HG02885 (cell line): ENCODE results near the gene ANLN.

Experiments
- ATAC-seq: cut with Tn5 transposase; IDR thresholded peaks from one replicate; pipeline ENCODE4 v1.9.1; 2021; ENCODE audit warnings: mild to moderate bottlenecking; ENCODE audit not compliant: unreplicated experiment, poor library complexity

ANLN gene

GRCh38 chr7:36406156-36406555 is 16.5 kb downstream of the ANLN start:
- ATAC-seq, result no peak

- ATAC-seq, result no peak
Observed at GRCh38 chr7:36407636-36408550, 18.2 kb downstream of the ANLN start.

GRCh38 chr7:36408589-36408988 is 18.9 kb downstream of the ANLN start:
- no peak for ATAC-seq

GRCh38 chr7:36409180-36409579 is 19.5 kb downstream of the ANLN start:
- ATAC-seq, result no peak

- ATAC-seq, result no peak
Observed at GRCh38 chr7:36415144-36415543, 25.5 kb downstream of the ANLN start.

GRCh38 chr7:36416251-36416650 is 26.6 kb downstream of the ANLN start:
- ATAC-seq, result no peak

GRCh38 chr7:36420307-36420706 is 30.6 kb downstream of the ANLN start:
- ATAC-seq, result no peak

- no peak for ATAC-seq
Observed at GRCh38 chr7:36422072-36422471, 32.4 kb downstream of the ANLN start.

- no peak for ATAC-seq
Observed at GRCh38 chr7:36423633-36424032, 34.0 kb downstream of the ANLN start.

- ATAC-seq, result no peak
Observed at GRCh38 chr7:36430186-36430585, 40.5 kb downstream of the ANLN start.

GRCh38 chr7:36430881-36431280 is 41.2 kb downstream of the ANLN start:
- no peak for ATAC-seq

GRCh38 chr7:36438211-36438610 is 48.5 kb downstream of the ANLN start:
- no peak for ATAC-seq

GRCh38 chr7:36439624-36440023 is 50.0 kb downstream of the ANLN start:
- ATAC-seq, result no peak

- no peak for ATAC-seq
Observed at GRCh38 chr7:36440880-36441279, 51.2 kb downstream of the ANLN start.

GRCh38 chr7:36441344-36442022 is 51.8 kb downstream of the ANLN start:
- no peak for ATAC-seq

GRCh38 chr7:36448781-36449379 is 59.2 kb downstream of the ANLN start:
- ATAC-seq, result no peak

GRCh38 chr7:36449685-36450084 is 60.0 kb downstream of the ANLN start:
- ATAC-seq, result no peak

- no peak for ATAC-seq
Observed at GRCh38 chr7:36453769-36454168, 64.1 kb downstream of the ANLN start.

GRCh38 chr7:36455646-36456045 is 66.0 kb downstream of the ANLN start:
- no peak for ATAC-seq

GRCh38 chr7:36456138-36456537 is 66.5 kb downstream of the ANLN start:
- ATAC-seq, result no peak

- ATAC-seq, result no peak
Observed at GRCh38 chr7:36456548-36456947, 66.9 kb downstream of the ANLN start.
